HepG2 (cell line): ENCODE data around the gene TTC39C. TPM values are rescaled to one million over a fixed set of nuclear protein-coding genes. Genes with fewer than 3 reads are reported as not detected.
A peak's percentile ranks its signal among the peaks of the same experiment; 100 is the strongest.

Source experiments
- FOSL1 ChIP-seq: sonication (generic); formaldehyde crosslinking; IDR thresholded peaks from 2 replicates; pipeline ENCODE4 v1.9.0; 2021; ENCODE audit warnings: missing genetic modification reagents, borderline replicate concordance
- POGZ ChIP-seq: sonication (generic); formaldehyde crosslinking; IDR thresholded peaks from 2 replicates; pipeline ENCODE4 v1.4.0; 2020; ENCODE audit warnings: mild to moderate bottlenecking, missing genetic modification reagents
- SP5 ChIP-seq: IDR thresholded peaks from 2 replicates; pipeline ENCODE4 v1.6.1; 2016; ENCODE audit warnings: low read depth, borderline replicate concordance
- UBTF ChIP-seq: sonication (generic); formaldehyde crosslinking; IDR thresholded peaks from 2 replicates; pipeline ENCODE4 v1.4.0; 2020; ENCODE audit warnings: mild to moderate bottlenecking, missing genetic modification reagents
- WIZ ChIP-seq: sonication (generic); formaldehyde crosslinking; IDR thresholded peaks from 2 replicates; pipeline ENCODE4 v1.5.1; 2020; ENCODE audit warnings: mild to moderate bottlenecking, missing genetic modification reagents
- ZBTB21 ChIP-seq: sonication (generic); formaldehyde crosslinking; IDR thresholded peaks from 2 replicates; pipeline ENCODE4 v1.4.0; 2020; ENCODE audit warnings: missing genetic modification reagents
- ZBTB38 ChIP-seq: sonication (generic); formaldehyde crosslinking; IDR thresholded peaks from 2 replicates; pipeline ENCODE4 v1.5.1; 2020; ENCODE audit warnings: mild to moderate bottlenecking, missing genetic modification reagents
- ZBTB7B ChIP-seq: sonication (generic); formaldehyde crosslinking; IDR thresholded peaks from 2 replicates; pipeline ENCODE4 v1.4.0; 2020; ENCODE audit warnings: missing genetic modification reagents
- ZNF234 ChIP-seq: sonication (generic); formaldehyde crosslinking; conservative IDR thresholded peaks from 2 replicates; pipeline ENCODE4 v1.5.1; 2020; ENCODE audit warnings: mild to moderate bottlenecking, missing genetic modification reagents
- ZNF253 ChIP-seq: sonication (generic); formaldehyde crosslinking; IDR thresholded peaks from 2 replicates; pipeline ENCODE4 v1.8.0; 2022; ENCODE audit warnings: mild to moderate bottlenecking, missing genetic modification reagents, borderline replicate concordance
- ZNF550 ChIP-seq: sonication (generic); formaldehyde crosslinking; IDR thresholded peaks from 2 replicates; pipeline ENCODE4 v1.4.0; 2020; ENCODE audit warnings: mild to moderate bottlenecking, missing genetic modification reagents, borderline replicate concordance
- ZNF75D ChIP-seq: sonication (generic); formaldehyde crosslinking; IDR thresholded peaks from 2 replicates; pipeline ENCODE4 v1.8.1; 2023; ENCODE audit warnings: missing genetic modification reagents, mild to moderate bottlenecking, borderline replicate concordance
- ZNF800 ChIP-seq: sonication (generic); formaldehyde crosslinking; IDR thresholded peaks from 2 replicates; pipeline ENCODE4 v1.4.0; 2020; ENCODE audit warnings: missing genetic modification reagents
- ZSCAN31 ChIP-seq: sonication (generic); formaldehyde crosslinking; IDR thresholded peaks from 2 replicates; pipeline ENCODE4 v1.5.0; 2020; ENCODE audit warnings: low read depth, mild to moderate bottlenecking, missing genetic modification reagents
- polyA plus RNA-seq, 8 experiments: library from polyadenylated mRNA; depleted of rRNA in 3 of 8; stranded (reverse) in 7 of 8; unstranded in 1 of 8; fragments of >200 nt; fragmentation: Illumina TruSeq in 4 of 8; extraction: Trizol in 4 of 8; gene quantifications; 2 replicates each; pipeline versions ENCODE4 v1.2.1 to v1.2.3, GENCODE V29; 2011 to 2016; ENCODE audit warnings: low read depth in 4 of 8, missing spikeins in 1 of 8, mixed read lengths in 1 of 8; ENCODE audit not compliant: insufficient read depth in 1 of 8
- total RNA-seq, 5 experiments: library from RNA; depleted of rRNA; stranded (reverse); fragments of >200 nt; fragmentation: Illumina TruSeq; extraction: Trizol; gene quantifications; 2 replicates each; pipeline ENCODE4 v1.2.3, GENCODE V29; 2016; ENCODE audit warnings: low read depth in 1 of 5
- TF ChIP-seq, protein P1 (sequence below): sonication (generic); formaldehyde crosslinking; IDR thresholded peaks from 2 replicates; pipeline ENCODE4 v1.4.0; 2020; ENCODE audit warnings: mild to moderate bottlenecking, missing genetic modification reagents
- TF ChIP-seq, protein P2 (sequence below): sonication (generic); formaldehyde crosslinking; IDR thresholded peaks from 2 replicates; pipeline ENCODE4 v1.4.0; 2020; ENCODE audit warnings: missing genetic modification reagents
- TF ChIP-seq, protein P3 (sequence below): sonication (generic); formaldehyde crosslinking; IDR thresholded peaks from 2 replicates; pipeline ENCODE4 v1.5.1; 2020; ENCODE audit warnings: missing genetic modification reagents, mild to moderate bottlenecking, borderline replicate concordance
- TF ChIP-seq, protein P4 (sequence below): sonication (generic); formaldehyde crosslinking; IDR thresholded peaks from 2 replicates; pipeline ENCODE4 v1.4.0; 2020; ENCODE audit warnings: missing genetic modification reagents, mild to moderate bottlenecking, borderline replicate concordance

The TTC39C gene
- total and polyA plus RNA-seq, 2 of the 13 experiments (the other 11 are each of a cell fraction or from before 2014, with no cell fraction given) = 19.1 to 25.9 TPM

DNA sequence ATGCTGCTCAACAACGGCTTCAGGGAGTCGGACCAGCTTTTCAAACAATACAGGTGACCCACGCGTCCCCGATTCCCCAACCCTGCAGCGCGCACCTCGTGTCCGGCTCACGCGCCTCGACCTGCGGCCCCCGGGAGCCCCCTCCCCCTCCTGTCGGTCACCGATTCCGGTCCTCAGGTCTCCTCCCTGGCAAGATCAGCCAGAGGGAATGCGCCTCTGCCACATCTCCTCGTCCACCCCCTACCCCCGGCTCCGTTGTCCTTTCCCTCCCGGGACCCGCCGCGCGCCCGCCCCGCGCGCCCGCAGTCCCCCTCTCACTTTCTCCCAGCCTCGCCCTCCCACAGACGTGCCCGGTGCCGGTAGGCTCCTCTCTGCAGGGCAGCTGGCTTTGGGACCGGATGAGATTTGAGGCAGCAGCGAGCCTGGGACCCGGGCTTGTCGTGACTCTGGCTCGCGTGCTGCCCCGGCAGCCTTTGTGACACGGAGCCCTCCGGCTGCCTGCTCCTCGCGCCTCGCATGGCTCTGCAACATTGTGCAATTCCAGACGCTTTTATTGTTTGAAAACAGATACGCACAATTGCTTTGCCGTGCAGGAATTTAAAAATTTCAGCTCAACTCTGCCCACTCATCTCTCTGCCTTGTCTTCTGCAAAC lies 558 bp downstream of the TTC39C start (continued):
- TF ChIP-seq ZNF800 (CRISPR knock-in tag) (0 out of 2 replicates have a peak, but pooled peaks have one; percentile 64), ZSCAN31 (CRISPR knock-in tag) (no peak), ZBTB7B (0 out of 2 replicates have a peak, but pooled peaks have one; percentile 22), ZBTB38 (no peak), WIZ (CRISPR knock-in tag) (no peak), ZNF234 (CRISPR knock-in tag) (no peak), ZBTB21 (CRISPR knock-in tag) (no peak), POGZ (no peak), UBTF (CRISPR knock-in tag) (peak; percentile 9; the same call in 1 of the 2 replicates), ZNF550 (no peak), SP5 (no peak), ZNF75D (CRISPR knock-in tag) (no peak), FOSL1 (CRISPR knock-in tag) (no peak), ZNF253 (CRISPR knock-in tag) (no peak; the same call in 1 of the 2 replicates)
- TF ChIP-seq, protein P1, sequence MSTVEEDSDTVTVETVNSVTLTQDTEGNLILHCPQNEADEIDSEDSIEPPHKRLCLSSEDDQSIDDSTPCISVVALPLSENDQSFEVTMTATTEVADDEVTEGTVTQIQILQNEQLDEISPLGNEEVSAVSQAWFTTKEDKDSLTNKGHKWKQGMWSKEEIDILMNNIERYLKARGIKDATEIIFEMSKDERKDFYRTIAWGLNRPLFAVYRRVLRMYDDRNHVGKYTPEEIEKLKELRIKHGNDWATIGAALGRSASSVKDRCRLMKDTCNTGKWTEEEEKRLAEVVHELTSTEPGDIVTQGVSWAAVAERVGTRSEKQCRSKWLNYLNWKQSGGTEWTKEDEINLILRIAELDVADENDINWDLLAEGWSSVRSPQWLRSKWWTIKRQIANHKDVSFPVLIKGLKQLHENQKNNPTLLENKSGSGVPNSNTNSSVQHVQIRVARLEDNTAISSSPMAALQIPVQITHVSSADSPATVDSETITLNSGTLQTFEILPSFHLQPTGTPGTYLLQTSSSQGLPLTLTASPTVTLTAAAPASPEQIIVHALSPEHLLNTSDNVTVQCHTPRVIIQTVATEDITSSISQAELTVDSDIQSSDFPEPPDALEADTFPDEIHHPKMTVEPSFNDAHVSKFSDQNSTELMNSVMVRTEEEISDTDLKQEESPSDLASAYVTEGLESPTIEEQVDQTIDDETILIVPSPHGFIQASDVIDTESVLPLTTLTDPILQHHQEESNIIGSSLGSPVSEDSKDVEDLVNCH (CRISPR knock-in tag) = no peak
- TF ChIP-seq, protein P2, sequence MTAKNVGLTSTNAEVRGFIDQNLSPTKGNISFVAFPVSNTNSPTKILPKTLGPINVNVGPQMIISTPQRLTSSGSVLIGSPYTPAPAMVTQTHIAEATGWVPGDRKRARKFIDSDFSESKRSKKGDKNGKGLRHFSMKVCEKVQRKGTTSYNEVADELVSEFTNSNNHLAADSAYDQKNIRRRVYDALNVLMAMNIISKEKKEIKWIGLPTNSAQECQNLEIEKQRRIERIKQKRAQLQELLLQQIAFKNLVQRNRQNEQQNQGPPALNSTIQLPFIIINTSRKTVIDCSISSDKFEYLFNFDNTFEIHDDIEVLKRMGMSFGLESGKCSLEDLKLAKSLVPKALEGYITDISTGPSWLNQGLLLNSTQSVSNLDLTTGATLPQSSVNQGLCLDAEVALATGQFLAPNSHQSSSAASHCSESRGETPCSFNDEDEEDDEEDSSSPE = peak; percentile 45; the same call in 1 of the 2 replicates
- TF ChIP-seq, protein P3, sequence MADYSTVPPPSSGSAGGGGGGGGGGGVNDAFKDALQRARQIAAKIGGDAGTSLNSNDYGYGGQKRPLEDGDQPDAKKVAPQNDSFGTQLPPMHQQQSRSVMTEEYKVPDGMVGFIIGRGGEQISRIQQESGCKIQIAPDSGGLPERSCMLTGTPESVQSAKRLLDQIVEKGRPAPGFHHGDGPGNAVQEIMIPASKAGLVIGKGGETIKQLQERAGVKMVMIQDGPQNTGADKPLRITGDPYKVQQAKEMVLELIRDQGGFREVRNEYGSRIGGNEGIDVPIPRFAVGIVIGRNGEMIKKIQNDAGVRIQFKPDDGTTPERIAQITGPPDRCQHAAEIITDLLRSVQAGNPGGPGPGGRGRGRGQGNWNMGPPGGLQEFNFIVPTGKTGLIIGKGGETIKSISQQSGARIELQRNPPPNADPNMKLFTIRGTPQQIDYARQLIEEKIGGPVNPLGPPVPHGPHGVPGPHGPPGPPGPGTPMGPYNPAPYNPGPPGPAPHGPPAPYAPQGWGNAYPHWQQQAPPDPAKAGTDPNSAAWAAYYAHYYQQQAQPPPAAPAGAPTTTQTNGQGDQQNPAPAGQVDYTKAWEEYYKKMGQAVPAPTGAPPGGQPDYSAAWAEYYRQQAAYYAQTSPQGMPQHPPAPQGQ = no peak
- TF ChIP-seq, protein P4, sequence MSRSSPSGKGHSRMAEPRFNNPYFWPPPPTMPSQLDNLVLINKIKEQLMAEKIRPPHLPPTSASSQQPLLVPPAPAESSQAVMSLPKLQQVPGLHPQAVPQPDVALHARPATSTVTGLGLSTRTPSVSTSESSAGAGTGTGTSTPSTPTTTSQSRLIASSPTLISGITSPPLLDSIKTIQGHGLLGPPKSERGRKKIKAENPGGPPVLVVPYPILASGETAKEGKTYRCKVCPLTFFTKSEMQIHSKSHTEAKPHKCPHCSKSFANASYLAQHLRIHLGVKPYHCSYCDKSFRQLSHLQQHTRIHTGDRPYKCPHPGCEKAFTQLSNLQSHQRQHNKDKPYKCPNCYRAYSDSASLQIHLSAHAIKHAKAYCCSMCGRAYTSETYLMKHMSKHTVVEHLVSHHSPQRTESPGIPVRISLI = no peak
